HG03469 (cell line): ENCODE measurements around the gene C17orf67.
"Not testable (repeated sequence)": the region's sequence is repeated elsewhere in the genome, so short reads cannot be mapped to it uniquely, and the experiment has no call there.

Source experiments
- ATAC-seq: cut with Tn5 transposase; IDR thresholded peaks from one replicate; pipeline ENCODE4 v1.9.1; 2021; ENCODE audit warnings: mild to moderate bottlenecking, moderate library complexity, moderate number of reproducible peaks; ENCODE audit not compliant: unreplicated experiment

C17orf67 gene

DNA sequence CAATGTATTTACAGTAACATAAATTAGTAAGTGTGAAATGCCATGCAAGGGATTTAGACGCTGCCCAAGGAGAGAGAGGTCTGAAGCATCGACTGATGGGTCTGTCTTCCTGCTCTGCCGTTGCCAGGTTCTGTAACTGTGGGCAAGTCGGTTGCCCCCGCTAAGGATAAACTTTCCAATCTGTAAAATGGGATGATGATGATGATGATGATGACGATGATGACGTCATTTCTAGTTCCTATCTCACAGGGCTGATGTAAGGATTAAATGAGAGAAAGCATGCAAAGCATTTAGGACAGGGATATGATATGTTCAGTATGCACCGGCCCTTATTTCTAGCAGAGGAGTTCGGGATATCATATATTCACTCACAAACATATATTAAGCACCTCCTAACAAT is 54.8 kb downstream of the C17orf67 start:
- ATAC-seq: no peak

DNA sequence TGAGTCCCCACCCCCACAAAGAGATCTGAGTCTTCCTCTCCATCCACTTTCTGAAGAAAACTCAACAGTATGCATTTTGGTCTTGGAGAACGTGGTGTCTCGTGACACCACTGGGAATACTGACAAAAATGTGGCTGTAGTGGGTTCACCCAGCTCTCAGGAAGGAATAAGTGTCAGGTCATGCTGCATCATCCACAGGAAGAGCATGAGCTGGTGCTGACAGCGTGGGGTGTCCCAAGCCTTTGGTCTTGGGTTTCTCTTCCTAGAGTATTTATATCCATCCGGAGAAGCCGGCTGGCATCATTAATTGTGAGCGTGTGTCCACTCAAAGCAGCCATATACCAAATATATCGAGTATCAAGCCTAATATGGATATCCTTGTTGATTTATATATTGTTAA is 55.9 kb downstream of the C17orf67 start:
- no peak for ATAC-seq

DNA sequence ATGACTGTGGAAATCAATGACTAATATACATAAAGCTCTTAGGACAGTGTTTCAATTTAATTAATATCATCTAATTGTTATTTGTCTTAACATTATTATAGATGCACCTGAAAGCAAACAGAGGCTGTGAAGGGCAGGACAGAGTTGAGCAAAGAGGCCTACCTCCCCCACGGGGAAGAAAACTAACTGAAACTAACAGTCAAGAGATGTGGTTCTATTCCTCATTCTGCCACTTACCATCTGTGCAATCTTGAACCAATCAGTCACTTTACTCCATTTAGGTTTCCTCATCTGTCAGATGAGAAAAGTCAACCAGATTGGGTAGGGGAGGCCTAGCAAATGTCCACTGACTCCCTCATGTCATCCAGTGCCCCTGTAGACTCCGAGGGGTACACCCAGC is 59.1 kb downstream of the C17orf67 start:
- ATAC-seq: no peak

DNA sequence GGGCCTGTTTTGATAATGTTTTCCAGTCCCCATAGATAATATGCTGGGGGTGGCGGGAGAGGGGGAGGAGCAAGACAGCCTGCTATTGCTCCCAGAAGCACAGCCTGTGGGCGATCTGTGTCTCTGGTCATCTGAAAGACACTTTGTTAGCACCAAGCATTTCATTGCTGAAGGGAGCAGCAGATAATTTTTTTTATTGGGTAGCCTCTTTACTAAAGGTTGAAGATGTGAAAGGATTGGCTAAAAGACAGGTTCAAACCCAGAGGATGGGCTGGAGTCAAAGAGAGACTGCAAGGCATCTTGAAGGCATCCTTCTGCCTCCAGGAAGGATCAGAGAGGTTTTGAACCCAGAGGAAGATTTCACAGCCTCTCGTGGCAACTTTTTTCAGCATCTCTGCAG is 60.6 kb downstream of the C17orf67 start:
- no peak for ATAC-seq

DNA sequence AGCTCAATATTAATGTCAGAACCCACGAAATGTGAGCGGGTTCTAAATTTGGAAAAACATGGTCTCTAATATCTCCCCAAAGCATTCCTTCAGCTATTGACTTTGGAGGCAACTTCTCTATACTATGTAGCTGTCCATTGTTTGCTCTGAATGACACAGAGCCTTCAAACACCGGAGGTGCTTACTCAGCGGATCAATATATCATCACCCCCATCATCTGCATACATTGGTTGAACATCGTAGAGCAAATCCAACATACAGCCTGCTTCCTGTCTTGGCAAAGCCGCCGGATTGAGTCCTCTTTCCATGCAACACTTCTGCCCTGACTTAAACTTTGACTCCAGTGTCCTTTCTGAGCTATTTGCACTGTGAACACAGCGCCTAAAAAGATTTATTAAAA is 61.3 kb downstream of the C17orf67 start:
- no peak for ATAC-seq

DNA sequence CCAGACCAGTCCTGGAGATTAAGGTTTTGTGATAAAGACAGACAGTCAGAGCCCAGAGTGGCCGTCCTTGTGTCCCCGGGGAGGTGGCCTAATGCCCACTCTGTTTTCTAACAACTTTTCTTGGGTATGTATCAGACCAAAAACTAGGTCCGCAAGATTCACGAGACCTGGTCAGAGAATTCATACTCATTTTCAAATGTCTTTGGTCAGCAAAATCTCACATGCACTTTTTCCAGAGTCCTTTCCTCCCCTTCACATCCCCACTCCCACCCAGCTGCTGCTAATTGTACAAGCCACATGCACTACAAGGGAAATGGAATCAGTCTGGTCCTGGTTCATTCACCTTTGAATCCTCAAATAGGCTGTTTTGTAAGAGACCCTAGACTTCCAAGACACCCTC is 61.7 kb downstream of the C17orf67 start:
- ATAC-seq: no peak

DNA sequence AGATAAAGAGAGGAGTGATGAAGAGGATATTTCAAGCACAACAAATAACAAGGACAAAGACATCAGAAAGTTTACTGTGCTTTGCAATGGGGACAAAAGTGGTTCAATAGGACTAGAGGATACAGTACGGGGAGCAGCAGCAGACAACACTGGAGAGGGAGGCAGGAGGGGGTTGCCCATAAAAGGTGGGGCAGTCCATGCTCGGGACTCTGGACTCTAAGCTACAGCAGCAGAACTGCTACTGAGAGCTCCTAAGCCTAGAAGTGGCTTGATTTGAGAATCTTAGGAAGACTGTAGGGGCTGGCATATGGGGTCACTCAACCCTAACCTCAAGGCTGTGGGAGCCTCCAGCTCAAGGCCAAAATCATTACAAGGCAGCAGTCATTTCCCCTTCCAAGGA is 62.2 kb downstream of the C17orf67 start:
- ATAC-seq: no peak

DNA sequence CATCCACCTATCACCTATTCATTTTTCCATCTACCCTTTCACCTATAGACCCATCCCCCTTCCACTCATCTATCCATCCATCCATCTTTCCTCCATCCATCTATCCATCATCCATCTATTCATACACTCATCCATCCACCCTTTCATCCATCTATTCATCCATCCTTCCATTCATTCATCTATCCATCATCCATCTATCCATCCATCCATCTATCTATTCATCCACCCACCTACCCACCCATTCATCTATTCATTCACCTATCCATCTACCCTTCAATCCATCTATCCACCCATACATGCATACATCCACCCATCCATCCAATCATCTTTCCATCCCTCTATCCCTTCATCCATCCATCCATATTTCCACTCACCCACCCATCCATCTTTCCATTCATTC is 63.3 kb downstream of the C17orf67 start:
- no peak for ATAC-seq

DNA sequence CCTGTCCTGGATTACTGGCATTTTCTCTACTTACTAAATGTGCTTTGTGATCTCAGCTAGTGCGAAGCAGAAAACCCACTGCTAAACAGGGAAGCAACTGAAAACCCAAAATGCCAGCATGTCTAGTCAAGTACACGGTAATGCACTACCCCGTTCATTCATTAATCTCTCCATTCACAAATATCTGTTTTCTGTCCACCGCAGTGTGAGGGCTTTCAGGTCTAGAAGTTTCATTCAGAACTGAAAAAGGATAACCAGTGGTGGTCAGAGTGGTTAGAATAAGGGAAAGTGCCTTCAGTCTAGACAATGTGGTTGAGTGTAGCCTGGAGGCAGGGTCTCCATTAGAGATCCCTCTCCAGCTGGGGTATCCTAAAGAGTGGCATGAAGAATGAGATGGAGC is 68.3 kb downstream of the C17orf67 start:
- ATAC-seq: no peak

DNA sequence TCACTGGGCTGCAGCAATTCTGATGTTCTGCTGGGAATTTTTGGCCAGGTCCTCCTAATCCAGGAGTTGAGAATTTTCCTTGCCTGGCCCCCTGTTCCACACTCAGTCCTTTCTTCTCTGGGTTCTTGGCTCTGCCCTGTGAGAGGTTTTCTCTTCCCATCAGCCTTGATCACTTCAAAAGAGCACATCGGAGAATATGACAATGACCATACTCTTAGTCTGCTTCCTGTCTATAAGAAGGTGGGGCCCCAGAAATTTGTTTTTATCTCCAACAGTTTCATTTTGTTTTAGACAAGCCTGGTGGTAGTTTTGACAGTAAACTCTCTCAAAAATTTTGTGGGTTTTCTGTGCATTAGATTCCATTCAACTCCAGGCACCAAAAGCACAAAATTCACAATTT is 70.7 kb downstream of the C17orf67 start:
- no peak for ATAC-seq

DNA sequence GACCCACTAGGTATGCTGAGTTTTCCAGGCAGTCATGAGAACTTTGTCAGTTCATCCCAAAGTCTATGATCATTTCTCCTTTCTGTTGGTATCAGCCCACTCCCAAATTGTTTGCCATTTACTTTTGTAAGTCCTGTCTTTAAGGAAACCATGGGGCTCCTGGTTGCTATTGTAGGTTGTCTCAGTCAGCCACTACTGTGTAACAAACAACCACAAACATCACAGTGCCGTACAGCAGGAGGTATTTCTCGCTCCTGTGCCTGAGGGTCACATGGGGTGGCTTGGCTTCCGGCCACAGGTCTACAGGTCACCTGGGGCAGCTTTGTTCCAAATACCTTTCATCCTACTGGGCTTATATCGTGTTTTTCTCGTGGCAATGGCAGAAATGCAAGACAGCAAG is 71.6 kb downstream of the C17orf67 start:
- ATAC-seq: no peak

DNA sequence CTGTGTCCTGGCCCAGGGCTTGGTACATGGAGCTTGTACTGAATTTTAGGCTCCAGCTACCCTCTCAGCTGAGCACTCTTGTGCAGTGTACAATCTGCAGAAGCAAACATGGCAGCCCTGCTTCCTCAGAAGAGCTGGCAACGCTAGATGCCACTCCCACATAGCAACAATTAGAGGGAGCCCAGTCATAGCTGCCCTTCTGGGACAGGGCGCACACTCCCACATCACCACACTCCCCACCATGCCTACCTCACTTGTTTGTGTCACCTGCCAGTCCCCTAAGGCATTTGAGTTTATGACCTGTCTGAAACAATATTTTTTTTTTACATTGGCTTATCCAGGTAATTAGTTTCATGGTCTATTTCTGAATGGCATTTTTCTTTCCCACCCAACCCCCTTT is 72.3 kb downstream of the C17orf67 start:
- ATAC-seq: no peak

DNA sequence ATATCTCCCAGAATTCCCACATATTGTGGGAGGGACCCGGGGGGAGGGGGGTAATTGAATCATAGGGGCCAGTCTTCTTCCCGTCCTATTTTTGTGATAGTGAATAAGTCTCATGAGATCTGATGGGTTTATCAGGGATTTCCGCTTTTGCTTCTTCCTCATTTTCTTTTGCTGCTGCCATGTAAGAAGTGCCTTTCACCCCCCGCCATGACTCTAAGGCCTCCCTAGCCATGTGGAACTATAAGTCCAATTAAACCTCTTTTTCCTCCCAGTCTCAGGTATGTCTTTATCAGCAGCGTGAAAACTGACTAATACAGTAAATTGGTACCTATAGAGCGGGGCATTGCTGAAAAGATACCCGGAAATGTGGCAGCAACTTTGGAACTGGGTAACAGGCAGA is 76.1 kb downstream of the C17orf67 start:
- not testable (repeated sequence) for ATAC-seq

DNA sequence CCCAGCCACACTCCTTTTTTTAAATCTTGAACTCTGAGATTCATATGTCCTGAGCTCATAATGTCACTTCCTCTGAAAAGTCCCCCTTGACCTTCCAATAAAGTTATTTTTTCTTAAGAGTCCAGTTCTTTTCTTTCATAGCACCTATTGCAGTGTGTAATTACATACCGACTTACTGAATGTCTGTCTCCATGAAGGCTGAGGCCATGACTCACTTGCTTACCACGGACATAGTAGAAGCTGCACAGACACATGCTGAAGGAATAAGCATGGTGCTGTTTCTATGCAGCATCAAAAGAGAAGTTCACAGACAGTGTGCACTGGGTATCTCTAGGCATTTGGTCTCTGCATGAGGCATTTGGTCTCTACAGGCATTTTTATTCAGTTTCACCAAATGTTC is 77.2 kb downstream of the C17orf67 start:
- no peak for ATAC-seq

DNA sequence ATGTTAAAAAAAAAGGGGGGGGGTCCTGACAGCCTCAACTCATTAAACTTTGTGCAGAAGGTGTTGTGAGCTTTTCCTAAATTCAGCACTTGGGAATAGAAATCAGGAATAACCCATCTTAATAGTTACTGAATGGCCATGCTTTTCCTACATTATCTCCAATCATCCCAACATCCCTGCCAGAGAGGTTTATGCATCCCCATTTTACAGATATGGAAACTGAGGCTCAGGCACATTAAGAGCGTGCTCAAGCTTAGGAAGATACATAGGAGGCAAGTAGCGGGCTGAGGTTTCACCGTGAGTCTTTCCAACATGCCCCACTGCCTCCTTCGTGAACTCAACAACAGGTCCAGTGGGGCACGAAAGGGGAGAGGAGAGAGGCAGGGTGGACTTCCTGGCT is 78.4 kb downstream of the C17orf67 start:
- no peak for ATAC-seq

DNA sequence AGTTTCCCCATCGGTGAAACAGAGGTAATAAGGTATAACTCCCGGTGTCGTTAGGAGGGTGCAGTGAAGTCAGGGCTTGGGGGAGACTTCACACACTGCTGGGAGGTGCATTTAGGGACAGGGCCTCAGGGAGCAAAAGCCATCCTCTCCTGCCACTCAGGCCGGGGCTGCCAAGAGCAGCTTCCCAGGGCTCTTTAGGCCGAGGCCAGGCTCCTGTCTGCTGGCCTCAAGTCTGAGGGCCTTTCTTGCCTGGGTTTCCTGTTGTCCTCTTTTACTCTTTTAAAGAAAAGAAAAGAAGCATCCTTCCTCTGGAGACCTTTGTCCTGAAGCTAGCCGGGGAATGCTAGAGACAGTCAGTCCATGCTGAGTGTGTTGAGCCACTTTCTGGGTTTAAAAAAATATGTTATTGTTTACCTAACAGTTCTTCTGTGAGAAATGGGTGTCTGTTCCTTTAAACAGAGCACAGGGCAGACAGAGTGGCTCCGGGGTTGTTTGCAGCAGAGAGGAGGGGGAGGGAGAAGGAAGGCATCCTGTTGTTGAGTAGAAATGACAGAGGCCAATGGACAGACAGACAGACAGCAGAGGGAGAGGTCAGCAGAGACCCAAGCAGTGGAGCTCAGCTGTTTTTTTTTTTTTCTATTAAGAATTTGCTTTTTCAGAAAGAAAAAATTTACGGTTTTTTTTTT is 79.1 kb downstream of the C17orf67 start:
- ATAC-seq: no peak

DNA sequence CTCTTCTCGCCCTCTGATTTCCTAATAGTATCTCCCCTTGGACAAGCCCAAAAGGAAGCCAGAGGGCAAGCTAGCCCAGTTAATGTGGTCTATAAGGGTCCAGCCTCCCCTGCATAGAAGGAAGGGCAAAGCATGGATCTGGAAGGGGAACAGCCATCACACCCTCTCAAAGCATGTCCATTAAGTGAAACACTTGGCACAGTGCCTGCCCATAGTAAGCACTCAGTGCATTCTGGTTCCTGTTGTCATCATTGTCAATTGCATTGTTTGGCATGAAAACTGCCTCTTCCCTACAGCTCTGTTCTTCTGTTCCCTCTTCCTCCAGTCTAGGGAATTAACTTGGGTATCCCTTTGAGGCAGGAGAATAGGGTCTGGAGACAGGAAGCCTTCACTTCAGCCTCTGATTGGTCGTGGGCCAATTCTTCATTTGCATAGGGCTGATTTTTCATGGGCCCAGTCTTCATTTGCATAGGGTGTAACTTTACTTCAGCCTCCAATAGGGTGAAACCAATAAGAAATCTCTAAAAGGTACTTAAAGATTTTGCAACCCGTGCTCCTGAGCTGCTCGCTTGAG is 81.4 kb downstream of the C17orf67 start:
- ATAC-seq: no peak

DNA sequence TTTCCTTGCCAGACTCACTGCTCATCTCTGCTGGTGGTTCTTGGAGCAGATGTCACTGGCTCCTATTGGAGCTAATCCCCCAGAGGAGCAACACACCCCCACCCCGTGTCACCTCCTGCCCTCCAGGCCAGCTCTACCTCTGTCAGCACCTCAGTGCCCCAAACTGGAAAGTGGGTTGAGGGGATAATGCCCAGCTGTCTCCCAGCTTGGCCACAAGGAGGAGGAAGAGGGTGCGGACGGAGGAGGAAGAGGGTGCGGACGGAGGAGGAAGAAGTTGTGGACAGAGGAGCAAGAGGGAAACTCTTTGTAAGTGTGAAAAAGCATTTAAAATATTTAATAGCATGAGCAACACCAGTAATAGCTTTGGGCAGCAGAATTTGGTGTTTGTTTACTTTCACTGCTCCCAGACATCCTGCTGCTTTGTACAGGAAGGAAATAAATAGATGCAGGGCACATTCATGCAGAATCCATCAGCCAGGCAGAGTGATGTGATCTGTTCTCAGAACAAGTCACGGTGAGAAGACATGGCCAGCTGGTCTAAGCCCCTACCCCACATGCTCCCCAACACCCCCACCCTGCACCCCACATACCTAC is 82.5 kb downstream of the C17orf67 start:
- no peak for ATAC-seq

DNA sequence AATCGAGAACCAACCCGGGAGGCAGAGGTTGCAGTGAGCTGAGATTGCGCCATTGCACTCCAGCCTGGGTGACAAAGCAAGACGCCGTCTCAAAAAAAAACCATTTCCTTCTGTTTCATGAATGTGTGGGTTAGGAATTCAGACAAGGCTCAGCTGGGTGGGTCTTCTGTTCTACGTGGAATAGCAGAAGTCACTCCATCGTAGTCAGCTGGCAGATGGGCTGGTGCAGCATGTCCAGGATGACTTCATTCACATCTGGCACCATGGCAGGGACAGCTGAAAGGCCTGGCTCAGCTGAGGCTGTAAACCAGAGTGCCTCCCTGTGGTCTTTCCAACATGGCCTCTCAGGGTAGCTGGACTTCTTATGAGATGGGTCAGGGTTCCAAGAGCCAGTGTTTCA is 89.0 kb downstream of the C17orf67 start:
- ATAC-seq: no peak

DNA sequence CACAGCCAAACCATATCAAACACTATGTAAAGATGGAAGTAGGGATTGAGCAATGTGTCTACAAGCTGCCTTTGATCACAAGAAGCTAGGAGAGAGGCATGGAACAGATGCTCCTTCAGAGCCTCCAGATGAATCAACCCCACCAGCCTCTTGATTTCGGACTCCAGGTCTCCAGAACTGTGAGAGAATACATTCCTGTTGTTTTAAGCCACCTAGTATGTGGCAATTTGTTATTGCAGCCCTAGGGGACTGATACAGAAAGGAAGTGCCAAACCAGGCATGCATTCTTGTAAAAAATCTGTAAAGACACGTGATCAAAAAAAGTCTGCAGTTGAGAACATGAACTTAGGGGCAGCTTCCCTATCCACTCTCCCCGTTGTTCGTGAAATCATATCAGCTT is 91.1 kb downstream of the C17orf67 start:
- ATAC-seq: no peak
